Body of pancreas (tissue), 4 donors: Measurements from ENCODE around the gene AKR1C1. TPM values are rescaled to one million over a fixed set of nuclear protein-coding genes. Genes with fewer than 3 reads are reported as not detected.
"Not testable (repeated sequence)": the region's sequence is repeated elsewhere in the genome, so short reads cannot be mapped to it uniquely, and the experiment has no call there.

Experiments
- ATAC-seq: fragments of 150-250 bp; one replicate; pipeline ENCODE4 v1.9.1; 2016
- DNase-seq, 4 donors: peaks; one replicate each; pipeline ENCODE4 v3.0.0-alpha.2; 2019
- H3K27ac ChIP-seq, 4 donors: fragments of 200-600 bp; sonication (generic); 1 replicate in 3 of 4; 2 replicates in 1 of 4; pipeline versions ENCODE4 v1.5.1 to v1.6.1; 2016 to 2019; ENCODE audit warnings: mild to moderate bottlenecking in 1 of 4, mixed read lengths in 1 of 4, moderate library complexity in 1 of 4
- H3K27me3 ChIP-seq, 2 donors: fragments of 200-600 bp; sonication (generic); one replicate each; pipeline ENCODE4 v1.6.0; 2016; ENCODE audit warnings: mild to moderate bottlenecking in 1 of 2
- H3K36me3 ChIP-seq, 2 donors: fragments of 200-600 bp; sonication (generic); replicated peaks in 1 of 2; 2 replicates each; pipeline ENCODE4 v1.5.1; 2016; ENCODE audit warnings: low read depth in 2 of 2; ENCODE audit not compliant: insufficient read depth in 1 of 2
- H3K4me1 ChIP-seq: fragments of 200-600 bp; sonication (generic); one replicate; pipeline ENCODE4 v1.6.0; 2016
- H3K4me3 ChIP-seq, 2 donors: fragments of 200-600 bp; sonication (generic); 1 replicate in 1 of 2; 2 replicates in 1 of 2; pipeline ENCODE4 v1.5.1; 2016 to 2019
- H3K9me3 ChIP-seq, 3 donors: fragments of 200-600 bp; sonication (generic); 1 replicate in 2 of 3; 2 replicates in 1 of 3; pipeline ENCODE4 v1.5.1; 2016
- CTCF ChIP-seq, 7 experiments: fragments of 450-650 bp in 4 of 7; fragments of 200-600 bp in 3 of 7; sonication (generic) in 3 of 7; IDR thresholded peaks; one replicate each; pipeline ENCODE4 v1.5.1; 2016 to 2019; ENCODE audit warnings: antibody characterized with exemption in 7 of 7
- POLR2A ChIP-seq, 3 donors: fragments of 450-650 bp; IDR thresholded peaks; one replicate each; pipeline ENCODE4 v1.6.1; 2016; ENCODE audit warnings: antibody characterized with exemption in 3 of 3, mild to moderate bottlenecking in 2 of 3
- WGBS, 2 donors: methylation state at CpG; one replicate each; pipeline ENCODE4 v1.1.5; 2017; 5-methylcytosine and 5-hydroxymethylcytosine counted together
- intact Hi-C: fragments of 100-400 bp; cut with DNase I; formaldehyde crosslinking; loops from one replicate; pipeline ENCODE4 v1.15.1; 2023
- total RNA-seq, 2 donors: library from RNA; depleted of rRNA; stranded (reverse); fragments of >200 nt; gene quantifications; one replicate each; pipeline ENCODE4 v1.1.0, GENCODE V29; 2016

The AKR1C1 gene
- total RNA-seq, 2 donors from 2014 or later, result 18.9 to 49.4 TPM

- ATAC-seq (peak; percentile 85), DNase-seq (peak; percentile 35 to 58 (median 51))
- H3K27ac ChIP-seq, H3K36me3 ChIP-seq, H3K9me3 ChIP-seq, H3K27me3 ChIP-seq, intact Hi-C loops, H3K4me3 ChIP-seq: not testable (repeated sequence)
- peak in 4 of 7 experiments; percentile 49 to 56 (median 56) for TF ChIP-seq CTCF (IDR thresholded peaks at IDR 0.05)
- H3K4me1 ChIP-seq, result peaks cover 17% of the 10 kb centered on the region
- WGBS, 2 donors, result 59 to 61% methylated on average over 2 to 3 of the region's 3 CpGs
These were observed 55.6 kb downstream of the AKR1C1 start for GRCh38 chr10:5018671-5019277.

- H3K27me3 ChIP-seq, H3K4me3 ChIP-seq, H3K36me3 ChIP-seq, H3K9me3 ChIP-seq, intact Hi-C loops: not testable (repeated sequence)
- DNase-seq, result peak; percentile 61 to 78 (median 71)
- Histone ChIP-seq H3K27ac (peak overlapping the region in 1 of 4 donors; percentile 27), H3K4me1 (peaks cover 17% of the 10 kb centered on the region)
- ATAC-seq, result peak; percentile 85
- WGBS, 2 donors, result 58 to 71% methylated on average over 6 of the region's 6 CpGs
These were observed 56.8 kb downstream of the AKR1C1 start for GRCh38 chr10:5019770-5020612.

GRCh38 chr10:5021624-5022290 is 58.5 kb downstream of the AKR1C1 start:
- peaks cover 17% of the 10 kb centered on the region for H3K4me1 ChIP-seq
- H3K9me3 ChIP-seq, H3K36me3 ChIP-seq, DNase-seq, H3K4me3 ChIP-seq, intact Hi-C loops, H3K27ac ChIP-seq, ATAC-seq, H3K27me3 ChIP-seq: not testable (repeated sequence)
- WGBS, 2 donors, result 74 to 76% methylated on average over 10 of the region's 10 CpGs

- no peak for TF ChIP-seq CTCF (IDR thresholded peaks at IDR 0.05)
- TF ChIP-seq POLR2A (IDR thresholded peaks at IDR 0.05), result no peak
- ATAC-seq, result no peak
- no peaks in the 10 kb centered on the region for H3K9me3 ChIP-seq
- H3K27ac ChIP-seq, result no peak overlapping the region
- no peak overlapping the region for H3K4me3 ChIP-seq
- intact Hi-C loops, result no loop called here
- no peak for DNase-seq
- WGBS, 2 donors, result 47 to 59% methylated on average over 4 of the region's 4 CpGs
- H3K4me1 ChIP-seq, result peaks cover 17% of the 10 kb centered on the region
- no peaks in the 10 kb centered on the region for H3K36me3 ChIP-seq
- H3K27me3 ChIP-seq, result no peaks in the 10 kb centered on the region
These were observed 60.1 kb downstream of the AKR1C1 start for GRCh38 chr10:5023177-5023805.

- H3K27ac ChIP-seq, result peak overlapping the region in 1 of 4 donors; percentile 22
- H3K4me1 ChIP-seq, H3K9me3 ChIP-seq, H3K36me3 ChIP-seq, H3K27me3 ChIP-seq, intact Hi-C loops, H3K4me3 ChIP-seq: not testable (repeated sequence)
- ATAC-seq (peak; percentile 48), DNase-seq (peak in 3 of 4 donors; percentile 46 to 57 (median 57))
These were observed 62.3 kb downstream of the AKR1C1 start for GRCh38 chr10:5025461-5025881.

- DNase-seq (no peak), ATAC-seq (no peak)
- 88% methylated on average over 1 of the region's 1 CpG for WGBS, 2 donors
- intact Hi-C loops, result no loop called here
- TF ChIP-seq POLR2A (IDR thresholded peaks at IDR 0.05), result no peak
- TF ChIP-seq CTCF (IDR thresholded peaks at IDR 0.05), result no peak
- Histone ChIP-seq H3K4me3 (no peak overlapping the region), H3K27me3 (no peaks in the 10 kb centered on the region), H3K27ac (no peak overlapping the region), H3K4me1 (no peaks in the 10 kb centered on the region), H3K9me3 (no peaks in the 10 kb centered on the region), H3K36me3 (no peaks in the 10 kb centered on the region)
These were observed 67.8 kb downstream of the AKR1C1 start for GRCh38 chr10:5030989-5031388.

- intact Hi-C loops, H3K36me3 ChIP-seq, H3K4me3 ChIP-seq, DNase-seq, H3K27ac ChIP-seq, H3K4me1 ChIP-seq, ATAC-seq, H3K27me3 ChIP-seq, H3K9me3 ChIP-seq: not testable (repeated sequence)
- 89 to 91% methylated on average over 4 of the region's 4 CpGs for WGBS, 2 donors
These were observed 68.4 kb downstream of the AKR1C1 start for GRCh38 chr10:5031588-5031987.

- H3K36me3 ChIP-seq, H3K9me3 ChIP-seq, H3K27me3 ChIP-seq, H3K27ac ChIP-seq, ATAC-seq, H3K4me3 ChIP-seq, H3K4me1 ChIP-seq, DNase-seq, intact Hi-C loops: not testable (repeated sequence)
- WGBS, 2 donors, result 100% methylated on average over 1 to 3 of the region's 22 CpGs
These were observed 69.2 kb downstream of the AKR1C1 start for GRCh38 chr10:5032444-5032843.
